Daoy (cell line): ENCODE results near the gene ABCA13. TPM values are rescaled to one million over a fixed set of nuclear protein-coding genes. Genes with fewer than 3 reads are reported as not detected.

Experiments
- DNase-seq: peaks from one replicate; pipeline ENCODE4 v3.0.0-alpha.2; 2015; ENCODE audit warnings: low read depth
- total RNA-seq: library from RNA; depleted of rRNA; stranded (reverse); fragments of >200 nt; shearing (Covaris generic); gene quantifications from 2 replicates; pipeline ENCODE4 v1.2.3, GENCODE V29; 2014

ABCA13 gene
- total RNA-seq, 1 experiment from 2014 or later: 0.06 TPM

GRCh38 chr7:48245751-48246472 is 74.7 kb downstream of the ABCA13 start:
- DNase-seq: no peak

- no peak for DNase-seq
These were observed 77.9 kb downstream of the ABCA13 start for GRCh38 chr7:48249166-48249565.

- DNase-seq: peak; percentile 25
These were observed 79.2 kb downstream of the ABCA13 start for GRCh38 chr7:48250441-48250951.

- no peak for DNase-seq
These were observed 80.5 kb downstream of the ABCA13 start for GRCh38 chr7:48251766-48252165.

GRCh38 chr7:48252995-48253394 is 81.7 kb downstream of the ABCA13 start:
- no peak for DNase-seq

- peak; percentile 7 for DNase-seq
These were observed 83.8 kb downstream of the ABCA13 start for GRCh38 chr7:48255046-48255445.

GRCh38 chr7:48259463-48260280 is 88.4 kb downstream of the ABCA13 start:
- no peak for DNase-seq

GRCh38 chr7:48261696-48262095 is 90.4 kb downstream of the ABCA13 start:
- no peak for DNase-seq

GRCh38 chr7:48262606-48263310 is 91.5 kb downstream of the ABCA13 start:
- no peak for DNase-seq

GRCh38 chr7:48263311-48263650 is 92.0 kb downstream of the ABCA13 start:
- no peak for DNase-seq

- no peak for DNase-seq
These were observed 97.8 kb downstream of the ABCA13 start for GRCh38 chr7:48269066-48269465.

GRCh38 chr7:48274662-48275061 is 103.4 kb downstream of the ABCA13 start:
- DNase-seq: no peak

GRCh38 chr7:48279420-48279819 is 108.2 kb downstream of the ABCA13 start:
- no peak for DNase-seq

GRCh38 chr7:48280100-48280499 is 108.8 kb downstream of the ABCA13 start:
- no peak for DNase-seq

- DNase-seq: no peak
These were observed 114.1 kb downstream of the ABCA13 start for GRCh38 chr7:48285373-48285772.

- DNase-seq: no peak
These were observed 115.6 kb downstream of the ABCA13 start for GRCh38 chr7:48286836-48287235.

- no peak for DNase-seq
These were observed 118.4 kb downstream of the ABCA13 start for GRCh38 chr7:48289656-48290055.

GRCh38 chr7:48292949-48293348 is 121.7 kb downstream of the ABCA13 start:
- DNase-seq: no peak

GRCh38 chr7:48295296-48295971 is 124.2 kb downstream of the ABCA13 start:
- no peak for DNase-seq

- DNase-seq: no peak
These were observed 125.7 kb downstream of the ABCA13 start for GRCh38 chr7:48296966-48297365.

- peak; percentile 15 for DNase-seq
These were observed 127.5 kb downstream of the ABCA13 start for GRCh38 chr7:48298779-48299178.
